HepG2 (cell line): ENCODE data around the gene CD320. TPM values are rescaled to one million over a fixed set of nuclear protein-coding genes. Genes with fewer than 3 reads are reported as not detected.

Experiments used
- ATAC-seq: fragments of 200-7000 bp; cut with Tn5 transposase; 3 replicates; pipeline ENCODE4 v1.9.1; 2020; ENCODE audit warnings: mild to moderate bottlenecking, moderate library complexity
- BruUV-seq: library from RNA; stranded (reverse); fragments of 400-500 nt; replicated peaks from 2 replicates; lab custom pipeline; 2021; lab: Mats Ljungman, UMichigan
- CTCF ChIA-PET: fragments of 300-600 bp; formaldehyde crosslinking; extraction: SDS; loops from one replicate; lab custom pipeline; 2021; ENCODE audit warnings: low total read pairs, inconsistent platforms, low intra/inter-chr PET ratio; lab: Yijun Ruan, JAX
- POLR2A ChIA-PET: fragments of 350-600 bp; sonication (Branson Sonifier 250); formaldehyde crosslinking; loops from one replicate; lab custom pipeline; 2020; ENCODE audit warnings: antibody characterized with exemption, inconsistent platforms; lab: Yijun Ruan, JAX
- DNase-seq: peaks from one replicate; pipeline ENCODE4 v3.0.0-alpha.2; 2015; ENCODE audit warnings: low spot score
- FAIRE-seq: peaks from 3 replicates; lab custom pipeline; 2011; peaks lifted over from hg19 to GRCh38; lab: Jason Lieb, UNC
- H2AFZ ChIP-seq: one replicate; pipeline ENCODE4 v1.6.1; 2011; ENCODE audit warnings: low read length, inconsistent platforms
- H3K27ac ChIP-seq: fragments of 300-600 bp; 3 replicates; pipeline ENCODE4 v1.8.0; 2011; ENCODE audit warnings: mixed run types, mild to moderate bottlenecking, mixed read lengths, low read length, inconsistent platforms; ENCODE audit not compliant: insufficient read depth; ENCODE audit errors: extremely low read length
- H3K27me3 ChIP-seq, 2 experiments: fragments of 200-600 bp in 1 of 2; 2 replicates in 1 of 2; 3 replicates in 1 of 2; pipeline versions ENCODE4 v1.6.0 to v1.8.0; 2011; ENCODE audit warnings: low read length in 2 of 2, mild to moderate bottlenecking in 2 of 2, moderate library complexity in 2 of 2, inconsistent platforms in 1 of 2; ENCODE audit not compliant: insufficient read depth in 2 of 2, control insufficient read depth in 1 of 2
- H3K36me3 ChIP-seq, 2 experiments: fragments of 200-600 bp in 1 of 2; replicated peaks in 1 of 2; 2 replicates in 1 of 2; 3 replicates in 1 of 2; pipeline versions ENCODE4 v1.5.1 to v1.8.0; 2011; ENCODE audit warnings: low read length in 2 of 2, inconsistent platforms in 1 of 2; ENCODE audit not compliant: insufficient read depth in 2 of 2, control insufficient read depth in 1 of 2
- H3K4me1 ChIP-seq: 2 replicates; pipeline ENCODE4 v1.5.1; 2012; ENCODE audit warnings: low read length, inconsistent platforms; ENCODE audit not compliant: insufficient read depth
- H3K4me2 ChIP-seq: 2 replicates; pipeline ENCODE4 v1.6.0; 2011; ENCODE audit warnings: low read depth, low read length, inconsistent platforms
- H3K4me3 ChIP-seq, 3 experiments: fragments of 200-600 bp in 1 of 3; sonication (generic), shearing (Covaris generic) in 1 of 3; replicated peaks in 1 of 3; 2 replicates each; pipeline ENCODE4 v1.5.1; 2011 to 2016; ENCODE audit warnings: low read length in 3 of 3, inconsistent platforms in 2 of 3, low read depth in 2 of 3, mild to moderate bottlenecking in 2 of 3, control low read depth in 1 of 3, mixed read lengths in 1 of 3; ENCODE audit not compliant: insufficient read depth in 1 of 3
- H3K79me2 ChIP-seq: one replicate; pipeline ENCODE4 v1.6.1; 2011; ENCODE audit warnings: low read length, inconsistent platforms; ENCODE audit not compliant: insufficient read depth
- H3K9ac ChIP-seq: 2 replicates; pipeline ENCODE4 v1.6.0; 2011; ENCODE audit warnings: mild to moderate bottlenecking, low read depth, low read length, inconsistent platforms; ENCODE audit not compliant: insufficient read depth
- H3K9me3 ChIP-seq: 2 replicates; pipeline ENCODE4 v1.5.1; 2012; ENCODE audit warnings: mild to moderate bottlenecking, low read length
- H4K20me1 ChIP-seq: 2 replicates; pipeline ENCODE4 v1.6.0; 2011; ENCODE audit warnings: inconsistent platforms, mild to moderate bottlenecking, low read length, moderate library complexity; ENCODE audit not compliant: insufficient read depth
- AGO2 ChIP-seq: fragments of 200-400 bp; formaldehyde crosslinking; optimal IDR thresholded peaks from 2 replicates; pipeline ENCODE3; 2017; ENCODE audit warnings: mild to moderate bottlenecking, low read depth, low read length, moderate library complexity
- KDM1A ChIP-seq: IDR thresholded peaks from 2 replicates; pipeline ENCODE4 v1.6.1; 2016; ENCODE audit warnings: missing compliant biosample characterization
- SOX13 ChIP-seq, 3 experiments: fragments of 450-650 bp in 1 of 3; sonication (generic) in 1 of 3; formaldehyde crosslinking in 1 of 3; IDR thresholded peaks in 2 of 3; conservative IDR thresholded peaks in 1 of 3; 2 replicates each; pipeline versions ENCODE4 v1.5.0 to v1.6.1; 2016 to 2020; ENCODE audit warnings: antibody characterized with exemption in 1 of 3, mild to moderate bottlenecking in 1 of 3, missing compliant biosample characterization in 1 of 3, missing genetic modification reagents in 1 of 3, moderate library complexity in 1 of 3
- TMF1 ChIP-seq: sonication (generic); formaldehyde crosslinking; IDR thresholded peaks from 2 replicates; pipeline ENCODE4 v1.8.1; 2022; ENCODE audit warnings: low read depth, missing genetic modification reagents
- ZC3H13 ChIP-seq: sonication (generic); formaldehyde crosslinking; IDR thresholded peaks from 2 replicates; pipeline ENCODE4 v1.8.1; 2023; ENCODE audit warnings: mild to moderate bottlenecking, missing genetic modification reagents, moderate library complexity
- ZMYM3 ChIP-seq: sonication (generic); formaldehyde crosslinking; IDR thresholded peaks from 2 replicates; pipeline ENCODE4 v1.5.1; 2020; ENCODE audit warnings: mild to moderate bottlenecking, missing genetic modification reagents
- ZNF136 ChIP-seq: sonication (generic); formaldehyde crosslinking; IDR thresholded peaks from 2 replicates; pipeline ENCODE4 v1.8.1; 2022; ENCODE audit warnings: low read depth, mild to moderate bottlenecking, moderate library complexity, missing genetic modification reagents
- ZNF337 ChIP-seq: sonication (generic); formaldehyde crosslinking; IDR thresholded peaks from 2 replicates; pipeline ENCODE4 v1.5.1; 2020; ENCODE audit warnings: missing genetic modification reagents, low read depth, mild to moderate bottlenecking, borderline replicate concordance
- ZNF496 ChIP-seq: sonication (generic); formaldehyde crosslinking; IDR thresholded peaks from 2 replicates; pipeline ENCODE4 v1.8.1; 2023; ENCODE audit warnings: mild to moderate bottlenecking, moderate library complexity, missing genetic modification reagents; ENCODE audit not compliant: insufficient replicate concordance
- ZSCAN9 ChIP-seq: IDR thresholded peaks from 2 replicates; pipeline ENCODE4 v1.6.1; 2016; ENCODE audit warnings: borderline replicate concordance
- WGBS: methylation state at CpG from one replicate; pipeline ENCODE4 v1.1.6; 2017; ENCODE audit warnings: low lambda C conversion rate; 5-methylcytosine and 5-hydroxymethylcytosine counted together
- in situ Hi-C: cut with HindIII; loops from 2 replicates; pipeline ENCODE4 v1.10.0; 2017; ENCODE audit warnings: low pct_unique_long_range_greater_than_20kb; ENCODE audit not compliant: extremely low pct_ligation_motif_present
- intact Hi-C: fragments of 100-400 bp; cut with micrococcal nuclease; formaldehyde crosslinking; loops from one replicate; pipeline ENCODE4 v1.10.0; 2022; ENCODE audit not compliant: unreplicated experiment
- polyA plus RNA-seq, 8 experiments: library from polyadenylated mRNA; depleted of rRNA in 3 of 8; stranded (reverse) in 7 of 8; unstranded in 1 of 8; fragments of >200 nt; fragmentation: Illumina TruSeq in 4 of 8; extraction: Trizol in 4 of 8; gene quantifications; 2 replicates each; pipeline versions ENCODE4 v1.2.1 to v1.2.3, GENCODE V29; 2011 to 2016; ENCODE audit warnings: low read depth in 4 of 8, missing spikeins in 1 of 8, mixed read lengths in 1 of 8; ENCODE audit not compliant: insufficient read depth in 1 of 8
- total RNA-seq, 5 experiments: library from RNA; depleted of rRNA; stranded (reverse); fragments of >200 nt; fragmentation: Illumina TruSeq; extraction: Trizol; gene quantifications; 2 replicates each; pipeline ENCODE4 v1.2.3, GENCODE V29; 2016; ENCODE audit warnings: low read depth in 1 of 5

Gene CD320
- total and polyA plus RNA-seq, 2 of the 13 experiments (the other 11 are each of a cell fraction or from before 2014, with no cell fraction given), result 83.1 to 99.9 TPM

GRCh38 chr19:8256276-8257051 lies 51.7 kb downstream of the CD320 start:
- H3K4me3 ChIP-seq, result no peak overlapping the region
- no TSS peak for BruUV-seq
- TF ChIP-seq SOX13 (IDR thresholded peaks at IDR 0.05), result no peak
- TF ChIP-seq SOX13 (CRISPR knock-in tag; conservative IDR thresholded peaks at IDR 0.05 in 1 of 2, IDR thresholded peaks at IDR 0.05 in 1 of 2), result no peak
- peak; percentile 86 for TF ChIP-seq ZMYM3 (CRISPR knock-in tag)
- TF ChIP-seq ZNF337 (CRISPR knock-in tag), result no peak
- no peak for TF ChIP-seq TMF1 (CRISPR knock-in tag)
- no peak for TF ChIP-seq ZNF136 (CRISPR knock-in tag)
- TF ChIP-seq ZSCAN9 (CRISPR knock-in tag), result no peak
- TF ChIP-seq ZC3H13 (CRISPR knock-in tag), result no peak
- peak; percentile 17 for TF ChIP-seq AGO2
- 0 out of 2 replicates have a peak, but pooled peaks have one; percentile 16 for TF ChIP-seq KDM1A
- no peak for TF ChIP-seq ZNF496 (CRISPR knock-in tag)
- CTCF ChIA-PET, result no interaction called here
- peaks cover 24 to 57% of the 10 kb centered on the region in 2 experiments for H3K36me3 ChIP-seq
- H4K20me1 ChIP-seq, result no peaks in the 10 kb centered on the region; the same call in 1 of the 2 replicates
- intact Hi-C loops, result no loop called here
- no peak overlapping the region for H3K9ac ChIP-seq
- H3K4me2 ChIP-seq, result no peak overlapping the region
- H2AFZ ChIP-seq, result no peak overlapping the region
- POLR2A ChIA-PET, result no interaction called here
- in situ Hi-C loops, result loop anchor here (25.0 kb wide), 1 partner anchor 244 kb away; the partner anchor contains the start of gene ELAVL1
- ATAC-seq (no peak), DNase-seq (no peak), FAIRE-seq (no peak)
- WGBS, result 96% methylated on average over 10 of the region's 15 CpGs
- H3K27ac ChIP-seq, result no peak overlapping the region
- H3K4me1 ChIP-seq, result peaks cover 45% of the 10 kb centered on the region
- H3K27me3 ChIP-seq, result no peaks in the 10 kb centered on the region; a peak in 1 of 5 replicates
- no peaks in the 10 kb centered on the region for H3K79me2 ChIP-seq
- no peaks in the 10 kb centered on the region for H3K9me3 ChIP-seq
